GM12878 (cell line): Measurements from ENCODE around the gene IQCC. TPM values are rescaled to one million over a fixed set of nuclear protein-coding genes. Genes with fewer than 3 reads are reported as not detected.

Experiments used
- ATF7 ChIP-seq: fragments of 450-650 bp; IDR thresholded peaks from 2 replicates; pipeline ENCODE4 v1.6.1; 2016; ENCODE audit warnings: low read depth, mild to moderate bottlenecking
- CBX3 ChIP-seq: fragments of 200-600 bp; sonication (generic); IDR thresholded peaks from 2 replicates; pipeline ENCODE4 v1.6.1; 2016; ENCODE audit warnings: low read depth, borderline replicate concordance
- CBX5 ChIP-seq: sonication (generic); IDR thresholded peaks from 2 replicates; pipeline ENCODE4 v1.6.1; 2016; ENCODE audit warnings: low read depth, moderate library complexity, mild to moderate bottlenecking, inconsistent platforms
- RBBP5 ChIP-seq: fragments of 200-600 bp; sonication (generic); conservative IDR thresholded peaks from 2 replicates; pipeline ENCODE4 v1.6.1; 2016
- SMC3 ChIP-seq: IDR thresholded peaks from 2 replicates; pipeline ENCODE4 v1.6.1; 2011; ENCODE audit warnings: low read length, improper control_type of control experiment, borderline replicate concordance
- STAT1 ChIP-seq: fragments of 450-650 bp; conservative IDR thresholded peaks from 2 replicates; pipeline ENCODE4 v1.6.1; 2014; ENCODE audit warnings: antibody characterized with exemption, mild to moderate bottlenecking
- polyA plus RNA-seq, 11 experiments: library from polyadenylated mRNA; depleted of rRNA in 4 of 11; unstranded in 6 of 11; stranded (reverse) in 5 of 11; fragments of >200 nt; fragmentation: Nextera tagmentation in 4 of 11; fragmentation: Illumina TruSeq in 1 of 11; extraction: Ambion mirVana in 4 of 11; extraction: Trizol in 1 of 11; gene quantifications; 1 replicate in 1 of 11; 2 replicates in 10 of 11; pipeline versions ENCODE4 v1.2.1 to v1.2.3, GENCODE V29; 2011 to 2016; ENCODE audit warnings: inconsistent platforms in 2 of 11, missing spikeins in 2 of 11, low read depth in 1 of 11
- total RNA-seq, 4 experiments: library from RNA; depleted of rRNA in 3 of 4; stranded (reverse); fragments of >200 nt in 3 of 4; fragmentation: Illumina TruSeq in 1 of 4; extraction: Trizol in 1 of 4; gene quantifications; 2 replicates each; pipeline versions ENCODE4 v1.2.1 to v1.2.3, GENCODE V29; 2013 to 2021
- TF ChIP-seq, protein P1 (sequence below): fragments of 450-650 bp; formaldehyde crosslinking; IDR thresholded peaks from 2 replicates; pipeline ENCODE4 v1.4.0; 2020; ENCODE audit warnings: mild to moderate bottlenecking, moderate library complexity
- TF ChIP-seq, protein P2 (sequence below): IDR thresholded peaks from 2 replicates; pipeline ENCODE4 v1.6.1; 2011; ENCODE audit warnings: low read depth, low read length, improper control_type of control experiment, borderline replicate concordance
- TF ChIP-seq, protein P3 (sequence below): fragments of 450-650 bp; IDR thresholded peaks from 2 replicates; pipeline ENCODE4 v1.6.1; 2016; ENCODE audit warnings: mild to moderate bottlenecking, moderate library complexity, borderline replicate concordance
- TF ChIP-seq, protein P4 (sequence below), 3 experiments: IDR thresholded peaks in 2 of 3; conservative IDR thresholded peaks in 1 of 3; 2 replicates each; pipeline ENCODE4 v1.5.1; 2011; ENCODE audit warnings: low read depth in 3 of 3, low read length in 3 of 3, mild to moderate bottlenecking in 3 of 3, control low read depth in 2 of 3, moderate library complexity in 2 of 3, inconsistent platforms in 1 of 3, mixed read lengths in 1 of 3; ENCODE audit not compliant: control insufficient read depth in 2 of 3, insufficient read depth in 1 of 3; ENCODE audit errors: extremely low read depth in 1 of 3

IQCC gene
- total and polyA plus RNA-seq, 10 of the 15 experiments (the other 5 are each of a cell fraction or from before 2014, with no cell fraction given), result 2.1 to 6.8 (median 4.9) TPM

DNA sequence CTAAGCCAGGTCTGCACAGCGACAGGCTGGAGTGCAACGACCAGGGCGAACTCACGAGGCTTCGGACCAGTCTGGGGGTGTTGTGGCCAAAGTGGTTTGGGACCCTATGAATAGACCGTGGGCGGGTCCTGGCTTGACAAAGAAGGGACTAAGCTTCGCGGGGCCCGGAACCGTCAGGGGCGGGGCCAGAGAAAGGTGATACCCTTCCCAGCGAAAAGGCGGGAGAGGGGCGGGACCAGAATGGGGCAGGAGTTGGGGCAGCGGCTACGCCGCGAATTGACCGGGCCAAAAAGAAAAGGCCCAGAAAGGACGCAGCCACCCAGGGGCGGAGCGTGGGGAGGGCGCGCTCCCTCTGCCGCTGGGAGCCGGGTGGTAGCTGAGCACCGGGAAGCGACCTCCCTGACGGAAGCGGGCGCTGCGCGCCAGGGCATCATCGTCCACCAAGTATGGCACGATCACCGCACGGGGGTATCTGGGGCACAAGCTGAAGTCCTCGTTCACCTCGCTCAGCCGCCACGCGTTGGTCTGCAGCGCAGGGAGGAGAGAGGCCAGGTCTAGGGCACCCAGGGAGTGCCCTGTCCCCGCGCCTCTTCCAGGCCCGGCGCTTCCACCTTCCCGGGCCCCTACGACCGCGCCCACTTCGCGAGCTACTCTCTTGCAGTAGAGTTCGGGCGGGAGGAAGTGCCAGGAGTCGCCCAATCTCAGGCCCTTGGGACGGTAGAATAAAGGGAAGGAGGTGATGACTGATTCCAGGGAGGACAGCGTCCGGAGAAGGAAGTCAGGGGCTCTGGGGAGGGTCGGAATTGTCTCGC, 34.9 kb downstream of the IQCC start (continued):
- TF ChIP-seq, protein P1, sequence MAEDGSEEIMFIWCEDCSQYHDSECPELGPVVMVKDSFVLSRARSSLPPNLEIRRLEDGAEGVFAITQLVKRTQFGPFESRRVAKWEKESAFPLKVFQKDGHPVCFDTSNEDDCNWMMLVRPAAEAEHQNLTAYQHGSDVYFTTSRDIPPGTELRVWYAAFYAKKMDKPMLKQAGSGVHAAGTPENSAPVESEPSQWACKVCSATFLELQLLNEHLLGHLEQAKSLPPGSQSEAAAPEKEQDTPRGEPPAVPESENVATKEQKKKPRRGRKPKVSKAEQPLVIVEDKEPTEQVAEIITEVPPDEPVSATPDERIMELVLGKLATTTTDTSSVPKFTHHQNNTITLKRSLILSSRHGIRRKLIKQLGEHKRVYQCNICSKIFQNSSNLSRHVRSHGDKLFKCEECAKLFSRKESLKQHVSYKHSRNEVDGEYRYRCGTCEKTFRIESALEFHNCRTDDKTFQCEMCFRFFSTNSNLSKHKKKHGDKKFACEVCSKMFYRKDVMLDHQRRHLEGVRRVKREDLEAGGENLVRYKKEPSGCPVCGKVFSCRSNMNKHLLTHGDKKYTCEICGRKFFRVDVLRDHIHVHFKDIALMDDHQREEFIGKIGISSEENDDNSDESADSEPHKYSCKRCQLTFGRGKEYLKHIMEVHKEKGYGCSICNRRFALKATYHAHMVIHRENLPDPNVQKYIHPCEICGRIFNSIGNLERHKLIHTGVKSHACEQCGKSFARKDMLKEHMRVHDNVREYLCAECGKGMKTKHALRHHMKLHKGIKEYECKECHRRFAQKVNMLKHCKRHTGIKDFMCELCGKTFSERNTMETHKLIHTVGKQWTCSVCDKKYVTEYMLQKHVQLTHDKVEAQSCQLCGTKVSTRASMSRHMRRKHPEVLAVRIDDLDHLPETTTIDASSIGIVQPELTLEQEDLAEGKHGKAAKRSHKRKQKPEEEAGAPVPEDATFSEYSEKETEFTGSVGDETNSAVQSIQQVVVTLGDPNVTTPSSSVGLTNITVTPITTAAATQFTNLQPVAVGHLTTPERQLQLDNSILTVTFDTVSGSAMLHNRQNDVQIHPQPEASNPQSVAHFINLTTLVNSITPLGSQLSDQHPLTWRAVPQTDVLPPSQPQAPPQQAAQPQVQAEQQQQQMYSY (CRISPR knock-in tag), result no peak
- peak; percentile 10; the same call in 1 of the 2 replicates for TF ChIP-seq SMC3
- TF ChIP-seq, protein P2, sequence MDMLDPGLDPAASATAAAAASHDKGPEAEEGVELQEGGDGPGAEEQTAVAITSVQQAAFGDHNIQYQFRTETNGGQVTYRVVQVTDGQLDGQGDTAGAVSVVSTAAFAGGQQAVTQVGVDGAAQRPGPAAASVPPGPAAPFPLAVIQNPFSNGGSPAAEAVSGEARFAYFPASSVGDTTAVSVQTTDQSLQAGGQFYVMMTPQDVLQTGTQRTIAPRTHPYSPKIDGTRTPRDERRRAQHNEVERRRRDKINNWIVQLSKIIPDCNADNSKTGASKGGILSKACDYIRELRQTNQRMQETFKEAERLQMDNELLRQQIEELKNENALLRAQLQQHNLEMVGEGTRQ, result no peak
- no peak for TF ChIP-seq CBX3
- TF ChIP-seq STAT1, result no peak
- TF ChIP-seq, protein P3, sequence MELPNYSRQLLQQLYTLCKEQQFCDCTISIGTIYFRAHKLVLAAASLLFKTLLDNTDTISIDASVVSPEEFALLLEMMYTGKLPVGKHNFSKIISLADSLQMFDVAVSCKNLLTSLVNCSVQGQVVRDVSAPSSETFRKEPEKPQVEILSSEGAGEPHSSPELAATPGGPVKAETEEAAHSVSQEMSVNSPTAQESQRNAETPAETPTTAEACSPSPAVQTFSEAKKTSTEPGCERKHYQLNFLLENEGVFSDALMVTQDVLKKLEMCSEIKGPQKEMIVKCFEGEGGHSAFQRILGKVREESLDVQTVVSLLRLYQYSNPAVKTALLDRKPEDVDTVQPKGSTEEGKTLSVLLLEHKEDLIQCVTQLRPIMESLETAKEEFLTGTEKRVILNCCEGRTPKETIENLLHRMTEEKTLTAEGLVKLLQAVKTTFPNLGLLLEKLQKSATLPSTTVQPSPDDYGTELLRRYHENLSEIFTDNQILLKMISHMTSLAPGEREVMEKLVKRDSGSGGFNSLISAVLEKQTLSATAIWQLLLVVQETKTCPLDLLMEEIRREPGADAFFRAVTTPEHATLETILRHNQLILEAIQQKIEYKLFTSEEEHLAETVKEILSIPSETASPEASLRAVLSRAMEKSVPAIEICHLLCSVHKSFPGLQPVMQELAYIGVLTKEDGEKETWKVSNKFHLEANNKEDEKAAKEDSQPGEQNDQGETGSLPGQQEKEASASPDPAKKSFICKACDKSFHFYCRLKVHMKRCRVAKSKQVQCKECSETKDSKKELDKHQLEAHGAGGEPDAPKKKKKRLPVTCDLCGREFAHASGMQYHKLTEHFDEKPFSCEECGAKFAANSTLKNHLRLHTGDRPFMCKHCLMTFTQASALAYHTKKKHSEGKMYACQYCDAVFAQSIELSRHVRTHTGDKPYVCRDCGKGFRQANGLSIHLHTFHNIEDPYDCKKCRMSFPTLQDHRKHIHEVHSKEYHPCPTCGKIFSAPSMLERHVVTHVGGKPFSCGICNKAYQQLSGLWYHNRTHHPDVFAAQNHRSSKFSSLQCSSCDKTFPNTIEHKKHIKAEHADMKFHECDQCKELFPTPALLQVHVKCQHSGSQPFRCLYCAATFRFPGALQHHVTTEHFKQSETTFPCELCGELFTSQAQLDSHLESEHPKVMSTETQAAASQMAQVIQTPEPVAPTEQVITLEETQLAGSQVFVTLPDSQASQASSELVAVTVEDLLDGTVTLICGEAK, result 0 out of 2 replicates have a peak, but pooled peaks have one; percentile 21
- no peak for TF ChIP-seq ATF7
- TF ChIP-seq RBBP5, result no peak
- TF ChIP-seq CBX5, result no peak
- TF ChIP-seq, protein P4, sequence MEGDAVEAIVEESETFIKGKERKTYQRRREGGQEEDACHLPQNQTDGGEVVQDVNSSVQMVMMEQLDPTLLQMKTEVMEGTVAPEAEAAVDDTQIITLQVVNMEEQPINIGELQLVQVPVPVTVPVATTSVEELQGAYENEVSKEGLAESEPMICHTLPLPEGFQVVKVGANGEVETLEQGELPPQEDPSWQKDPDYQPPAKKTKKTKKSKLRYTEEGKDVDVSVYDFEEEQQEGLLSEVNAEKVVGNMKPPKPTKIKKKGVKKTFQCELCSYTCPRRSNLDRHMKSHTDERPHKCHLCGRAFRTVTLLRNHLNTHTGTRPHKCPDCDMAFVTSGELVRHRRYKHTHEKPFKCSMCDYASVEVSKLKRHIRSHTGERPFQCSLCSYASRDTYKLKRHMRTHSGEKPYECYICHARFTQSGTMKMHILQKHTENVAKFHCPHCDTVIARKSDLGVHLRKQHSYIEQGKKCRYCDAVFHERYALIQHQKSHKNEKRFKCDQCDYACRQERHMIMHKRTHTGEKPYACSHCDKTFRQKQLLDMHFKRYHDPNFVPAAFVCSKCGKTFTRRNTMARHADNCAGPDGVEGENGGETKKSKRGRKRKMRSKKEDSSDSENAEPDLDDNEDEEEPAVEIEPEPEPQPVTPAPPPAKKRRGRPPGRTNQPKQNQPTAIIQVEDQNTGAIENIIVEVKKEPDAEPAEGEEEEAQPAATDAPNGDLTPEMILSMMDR (IDR thresholded peaks at IDR 0.05 in 2 of 3, conservative IDR thresholded peaks at IDR 0.05 in 1 of 3; ENCODE audit: control insufficient read depth in 2 of 3, extremely low read depth in 1 of 3, insufficient read depth in 1 of 3, low read depth in 3 of 3, low read length in 3 of 3), result peak in 2 of 3 experiments; percentile 27 to 46; a peak in 3 of 6 replicates
